Ovary (tissue), 9 donors: ENCODE results near the gene ZFAND2A. TPM values are rescaled to one million over a fixed set of nuclear protein-coding genes. Genes with fewer than 3 reads are reported as not detected.
"Not testable (repeated sequence)": the region's sequence is repeated elsewhere in the genome, so short reads cannot be mapped to it uniquely, and the experiment has no call there.

Experiments
- DNase-seq, 5 donors: peaks; one replicate each; pipeline ENCODE4 v3.0.0-alpha.2; 2019 to 2020
- H3K27ac ChIP-seq, 2 donors: fragments of 200-600 bp; one replicate each; pipeline versions ENCODE4 v1.5.1 to v1.8.0; 2019 to 2022
- H3K27me3 ChIP-seq: fragments of 200-600 bp; one replicate; pipeline ENCODE4 v1.8.0; 2022
- H3K36me3 ChIP-seq: fragments of 200-600 bp; sonication (generic); one replicate; pipeline ENCODE4 v1.5.1; 2019
- H3K4me1 ChIP-seq: one replicate; pipeline ENCODE4 v1.8.1; 2013; ENCODE audit warnings: mild to moderate bottlenecking, moderate library complexity; ENCODE audit not compliant: insufficient read depth
- H3K4me3 ChIP-seq: fragments of 200-600 bp; sonication (generic); one replicate; pipeline ENCODE4 v1.5.1; 2017
- H3K9me3 ChIP-seq, 2 donors: fragments of 200-600 bp in 1 of 2; sonication (generic) in 1 of 2; one replicate each; pipeline versions ENCODE4 v1.5.1 to v1.8.1; 2013 to 2019; ENCODE audit warnings: mild to moderate bottlenecking in 1 of 2, moderate library complexity in 1 of 2
- CTCF ChIP-seq, 3 donors: fragments of 450-650 bp in 2 of 3; fragments of 200-600 bp in 1 of 3; IDR thresholded peaks; one replicate each; pipeline versions ENCODE4 v1.5.1 to v1.8.0; 2016 to 2022; ENCODE audit warnings: antibody characterized with exemption in 3 of 3, mild to moderate bottlenecking in 1 of 3
- EP300 ChIP-seq: sonication (generic); formaldehyde crosslinking; IDR thresholded peaks from one replicate; pipeline ENCODE4 v1.6.1; 2017; ENCODE audit warnings: antibody characterized with exemption
- POLR2A ChIP-seq: fragments of 450-650 bp; IDR thresholded peaks from one replicate; pipeline ENCODE4 v1.6.1; 2017; ENCODE audit warnings: antibody characterized with exemption, mild to moderate bottlenecking, moderate library complexity
- WGBS, 3 donors: extraction: QIAGEN DNeasy Blood & Tissue Kit in 1 of 3; methylation state at CpG; one replicate each; pipeline versions ENCODE4 v1.1.5 to v1.1.7; 2013 to 2017; 5-methylcytosine and 5-hydroxymethylcytosine counted together
- intact Hi-C, 4 donors: fragments of 100-400 bp; cut with DNase I; formaldehyde crosslinking; loops; one replicate each; pipeline versions ENCODE4 v1.11.0 to v1.15.1; 2022 to 2023
- polyA plus RNA-seq, 2 donors: library from polyadenylated mRNA; stranded (reverse); fragments of 200-250 nt in 1 of 2; fragments of 350-450 nt in 1 of 2; fragmentation: Illumina TruSeq in 1 of 2; extraction: RNeasy Lipid Tissue Mini Kit (QIAGEN cat#74804) in 1 of 2; gene quantifications; one replicate each; pipeline ENCODE4 v1.2.3, GENCODE V29; 2013 to 2014
- total RNA-seq, 7 donors: library from RNA; depleted of rRNA in 2 of 7; stranded (reverse); fragments of >200 nt in 2 of 7; fragmentation: NEBNext Ultra II Directional in 3 of 7; extraction: Animal tissue kit (Norgen Biotek cat#: 25700) in 3 of 7; gene quantifications; one replicate each; pipeline versions ENCODE4 v1.1.0 to v1.2.4, GENCODE V29; 2016 to 2023
- donor health status: DM: no; HTN: no; CAD: no; lungs with moderate emphysema.
- donor health status: DM: no; HTN: no; CAD: no.
- donor health status: Bipolar disorder and iron deficiency.
- donor health status: DM: yes; HTN: yes; CAD: no.
- donor health status: DM: no; HTN: no; CAD: no.
- donor health status: DM: yes; HTN: yes; CAD: no.

The ZFAND2A gene
- total and polyA plus RNA-seq, 9 donors, result 8.1 to 34.9 (median 18.2) TPM

GRCh38 chr7:1149351-1149794 lies 10.6 kb downstream of the ZFAND2A start:
- Histone ChIP-seq H3K4me3 (no peak overlapping the region), H3K27ac (no peak overlapping the region), H3K27me3 (no peaks in the 10 kb centered on the region), H3K4me1 (no peaks in the 10 kb centered on the region), H3K36me3 (no peaks in the 10 kb centered on the region), H3K9me3 (no peaks in the 10 kb centered on the region)
- TF ChIP-seq POLR2A (no peak), CTCF (IDR thresholded peaks at IDR 0.05) (no peak), EP300 (no peak)
- 91 to 93% (median 92%) methylated on average over 20 of the region's 20 CpGs for WGBS, 3 donors
- intact Hi-C loops, result no loop called here
- DNase-seq, result peak in 1 of 5 donors; percentile 28

GRCh38 chr7:1147873-1148272 lies 12.1 kb downstream of the ZFAND2A start:
- 29 to 65% (median 60%) methylated on average over 8 to 10 of the region's 12 CpGs for WGBS, 3 donors
- not testable (repeated sequence) for H3K9me3 ChIP-seq

GRCh38 chr7:1144269-1144771 lies 15.7 kb downstream of the ZFAND2A start:
- TF ChIP-seq EP300, result no peak
- TF ChIP-seq POLR2A, result no peak
- TF ChIP-seq CTCF (IDR thresholded peaks at IDR 0.05), result no peak
- Histone ChIP-seq H3K9me3 (no peaks in the 10 kb centered on the region), H3K27me3 (no peaks in the 10 kb centered on the region), H3K4me1 (no peaks in the 10 kb centered on the region), H3K36me3 (no peaks in the 10 kb centered on the region), H3K27ac (no peak overlapping the region), H3K4me3 (no peak overlapping the region)
- DNase-seq, result peak in 1 of 5 donors; percentile 24
- 54 to 65% (median 60%) methylated on average over 23 of the region's 23 CpGs for WGBS, 3 donors
- intact Hi-C loops, result no loop called here

More at GRCh38 chr7:1147873-1148272, 12.1 kb downstream of the ZFAND2A start:
- H3K27me3 ChIP-seq, intact Hi-C loops, H3K4me3 ChIP-seq, H3K27ac ChIP-seq, H3K36me3 ChIP-seq, H3K4me1 ChIP-seq: not testable (repeated sequence)
- peak in 1 of 5 donors; percentile 7 for DNase-seq

- H3K27ac ChIP-seq, DNase-seq, H3K9me3 ChIP-seq, H3K4me3 ChIP-seq, intact Hi-C loops, H3K4me1 ChIP-seq, H3K27me3 ChIP-seq, H3K36me3 ChIP-seq: not testable (repeated sequence)
- WGBS, 3 donors, result 90 to 92% (median 91%) methylated on average over 5 of the region's 5 CpGs
Observed at GRCh38 chr7:1143031-1143430, 17.0 kb downstream of the ZFAND2A start.

- peaks cover under 1% of the 10 kb centered on the region for H3K4me1 ChIP-seq
- TF ChIP-seq EP300, result no peak
- TF ChIP-seq CTCF (IDR thresholded peaks at IDR 0.05), result no peak
- no peak for TF ChIP-seq POLR2A
- no peak for DNase-seq
- WGBS, 3 donors, result 62 to 65% (median 62%) methylated on average over 14 of the region's 14 CpGs
- no peak overlapping the region for H3K4me3 ChIP-seq
- no peaks in the 10 kb centered on the region for H3K9me3 ChIP-seq
- no peaks in the 10 kb centered on the region for H3K27me3 ChIP-seq
- intact Hi-C loops, result no loop called here
- no peaks in the 10 kb centered on the region for H3K36me3 ChIP-seq
- H3K27ac ChIP-seq, result no peak overlapping the region
Observed at GRCh38 chr7:1142051-1142635, 17.9 kb downstream of the ZFAND2A start.
